ENCODE data around the gene CDADC1. TPM values are rescaled to one million over a fixed set of nuclear protein-coding genes. Genes with fewer than 3 reads are reported as not detected.
A peak's percentile ranks its signal among the peaks of the same experiment; 100 is the strongest.
"Not testable (repeated sequence)": the region's sequence is repeated elsewhere in the genome, so short reads cannot be mapped to it uniquely, and the experiment has no call there.

CDADC1 gene
- total RNA-seq, 3 donors from 2014 or later: 7.3 to 8.5 (median 8.2) TPM

DNA sequence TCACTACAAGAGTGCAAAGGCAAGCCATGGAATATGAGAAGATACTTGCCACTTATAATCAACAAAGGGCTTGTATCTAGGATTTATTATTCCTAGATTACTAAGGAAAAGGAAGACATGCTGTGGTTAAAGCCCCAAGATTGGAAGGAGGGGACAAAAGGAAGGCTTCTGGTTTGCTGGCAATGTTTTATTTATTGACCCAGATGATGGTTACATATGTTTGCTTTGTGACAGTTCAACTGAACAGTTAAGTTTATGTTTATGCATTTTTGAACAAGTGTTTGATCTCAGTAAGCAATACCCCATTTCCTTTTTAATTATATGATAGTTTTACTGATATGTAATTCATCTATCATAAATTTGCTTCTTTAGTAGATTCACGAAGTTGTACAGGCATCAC, 40.3 kb downstream of the CDADC1 start:
- Histone ChIP-seq H3K4me1 (no peaks in the 10 kb centered on the region), H3K9me3 (no peaks in the 10 kb centered on the region), H3K4me3 (no peak overlapping the region), H3K36me3 (no peaks in the 10 kb centered on the region), H3K27ac (no peak overlapping the region), H3K27me3 (no peaks in the 10 kb centered on the region)
- DNase-seq (ENCODE audit: low spot score in 2 of 2): no peak
- intact Hi-C loops (cut with DNase I; ENCODE audit: low total_unique reads): no loop called here
- TF ChIP-seq POLR2A (IDR thresholded peaks at IDR 0.05): no peak
- TF ChIP-seq, protein P1, sequence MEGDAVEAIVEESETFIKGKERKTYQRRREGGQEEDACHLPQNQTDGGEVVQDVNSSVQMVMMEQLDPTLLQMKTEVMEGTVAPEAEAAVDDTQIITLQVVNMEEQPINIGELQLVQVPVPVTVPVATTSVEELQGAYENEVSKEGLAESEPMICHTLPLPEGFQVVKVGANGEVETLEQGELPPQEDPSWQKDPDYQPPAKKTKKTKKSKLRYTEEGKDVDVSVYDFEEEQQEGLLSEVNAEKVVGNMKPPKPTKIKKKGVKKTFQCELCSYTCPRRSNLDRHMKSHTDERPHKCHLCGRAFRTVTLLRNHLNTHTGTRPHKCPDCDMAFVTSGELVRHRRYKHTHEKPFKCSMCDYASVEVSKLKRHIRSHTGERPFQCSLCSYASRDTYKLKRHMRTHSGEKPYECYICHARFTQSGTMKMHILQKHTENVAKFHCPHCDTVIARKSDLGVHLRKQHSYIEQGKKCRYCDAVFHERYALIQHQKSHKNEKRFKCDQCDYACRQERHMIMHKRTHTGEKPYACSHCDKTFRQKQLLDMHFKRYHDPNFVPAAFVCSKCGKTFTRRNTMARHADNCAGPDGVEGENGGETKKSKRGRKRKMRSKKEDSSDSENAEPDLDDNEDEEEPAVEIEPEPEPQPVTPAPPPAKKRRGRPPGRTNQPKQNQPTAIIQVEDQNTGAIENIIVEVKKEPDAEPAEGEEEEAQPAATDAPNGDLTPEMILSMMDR (IDR thresholded peaks at IDR 0.05): no peak
- TF ChIP-seq POLR2AphosphoS5 (IDR thresholded peaks at IDR 0.05): no peak

DNA sequence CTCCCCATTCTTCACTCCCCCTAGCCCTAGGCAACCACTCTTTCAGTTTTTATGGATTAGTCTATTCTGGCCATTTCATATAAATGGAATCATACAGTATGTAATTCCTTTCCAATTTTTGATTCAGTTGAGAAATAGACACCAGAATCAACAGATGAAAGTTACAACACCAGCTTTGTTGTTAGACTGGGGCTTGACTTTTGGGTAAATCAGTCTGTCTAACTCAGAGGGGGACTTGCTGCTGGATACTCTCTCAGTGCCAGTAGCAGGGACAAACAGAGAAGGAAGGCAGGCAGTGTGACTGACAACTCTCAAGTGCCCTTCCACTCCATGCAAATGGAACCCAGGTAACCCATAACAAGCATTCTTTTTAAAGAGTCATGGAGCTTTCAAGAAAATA, 40.7 kb downstream of the CDADC1 start:
- Histone ChIP-seq H3K27me3 (no peaks in the 10 kb centered on the region), H3K4me1 (no peaks in the 10 kb centered on the region), H3K4me3 (no peak overlapping the region), H3K36me3 (no peaks in the 10 kb centered on the region), H3K27ac (no peak overlapping the region), H3K9me3 (no peaks in the 10 kb centered on the region)
- TF ChIP-seq POLR2A (IDR thresholded peaks at IDR 0.05) (no peak), POLR2AphosphoS5 (IDR thresholded peaks at IDR 0.05) (no peak)
- TF ChIP-seq, protein P1 (IDR thresholded peaks at IDR 0.05): no peak
- intact Hi-C loops (cut with DNase I; ENCODE audit: low total_unique reads): no loop called here
- no peak for DNase-seq (ENCODE audit: low spot score in 2 of 2)

DNA sequence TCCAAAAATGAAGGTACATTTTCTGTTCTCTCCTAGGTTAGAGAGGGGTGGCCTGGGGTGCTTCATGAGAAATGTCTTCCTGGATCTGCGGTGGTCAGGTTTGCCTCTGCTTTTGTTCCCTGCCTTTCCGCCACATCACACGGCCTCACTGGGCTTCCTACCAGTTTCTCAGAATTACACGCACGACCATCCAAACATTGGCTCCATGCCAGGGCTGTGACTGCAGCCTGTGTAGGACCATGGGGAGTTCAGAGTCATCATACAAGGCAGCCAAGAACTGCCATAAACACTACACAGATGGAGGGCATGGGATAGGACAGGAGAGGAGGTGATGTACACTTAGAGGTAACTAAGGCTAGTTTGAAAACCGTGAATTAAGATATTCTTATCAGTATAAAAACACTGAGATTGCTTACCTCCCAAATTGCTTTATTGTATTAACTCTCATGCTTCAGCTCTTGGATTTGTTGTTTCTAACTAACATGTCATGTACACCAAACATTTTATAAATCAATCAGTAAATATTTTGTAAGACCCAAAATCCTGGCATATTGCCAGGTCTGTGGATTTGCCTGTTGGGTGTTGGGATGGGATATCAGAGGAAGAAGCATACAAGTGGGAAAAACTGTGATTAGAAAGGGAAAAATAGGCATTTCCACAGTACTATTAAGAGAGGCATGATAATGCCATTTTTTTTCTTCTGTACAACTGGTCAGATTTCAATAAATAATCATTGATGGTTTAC, 45.2 kb downstream of the CDADC1 start:
- Histone ChIP-seq H3K36me3 (no peaks in the 10 kb centered on the region), H3K9me3 (no peaks in the 10 kb centered on the region), H3K4me1 (no peaks in the 10 kb centered on the region), H3K27ac (no peak overlapping the region), H3K4me3 (no peak overlapping the region), H3K27me3 (no peaks in the 10 kb centered on the region)
- DNase-seq (ENCODE audit: low spot score in 2 of 2): no peak
- TF ChIP-seq POLR2AphosphoS5 (IDR thresholded peaks at IDR 0.05): peak in 1 of 3 donors; percentile 28
- TF ChIP-seq, protein P1 (IDR thresholded peaks at IDR 0.05): no peak
- intact Hi-C loops (cut with DNase I; ENCODE audit: low total_unique reads): no loop called here

DNA sequence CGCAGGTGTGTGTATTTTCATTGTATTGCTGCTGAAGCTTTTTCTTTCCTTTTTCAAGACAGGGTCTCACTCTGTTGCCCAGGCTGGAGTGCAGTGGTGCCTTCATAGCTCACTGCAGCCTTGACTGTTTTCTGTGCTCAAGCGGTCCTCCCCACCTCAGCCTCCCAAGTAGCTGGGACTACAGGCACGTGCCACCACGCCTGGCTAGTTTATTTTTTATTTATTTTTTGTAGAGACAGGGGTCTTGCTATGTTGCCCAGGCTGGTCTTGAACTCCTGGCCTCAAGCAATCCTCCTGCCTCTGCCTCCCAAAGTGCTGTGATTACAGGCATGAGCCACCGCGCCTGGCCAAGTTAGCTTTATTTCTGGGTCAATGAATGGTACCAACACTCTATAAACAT, 47.0 kb downstream of the CDADC1 start:
- H3K9me3 ChIP-seq; intact Hi-C loops (cut with DNase I; ENCODE audit: low total_unique reads); H3K4me1 ChIP-seq; H3K27me3 ChIP-seq; H3K27ac ChIP-seq; DNase-seq (ENCODE audit: low spot score in 2 of 2); H3K4me3 ChIP-seq; H3K36me3 ChIP-seq: not testable (repeated sequence)

DNA sequence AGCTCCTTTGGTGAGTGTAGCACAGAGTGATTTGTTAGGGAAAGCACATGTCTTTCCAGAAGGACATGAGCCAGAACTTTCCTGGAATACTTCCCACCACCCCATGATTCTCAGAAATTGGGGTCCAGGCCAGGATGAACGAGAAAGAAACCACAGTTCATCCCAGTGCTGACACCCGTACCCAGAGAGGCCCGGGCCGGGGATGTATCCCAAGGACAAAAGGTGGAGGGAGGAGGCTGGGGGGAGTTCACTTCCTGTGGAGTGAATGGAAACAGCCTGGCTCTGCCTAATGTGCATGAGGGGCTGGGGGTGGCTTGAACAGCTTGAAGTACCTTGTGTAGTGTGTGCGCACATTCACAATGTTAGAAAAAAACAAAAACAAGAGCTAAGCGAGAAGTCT, 47.5 kb downstream of the CDADC1 start:
- no peaks in the 10 kb centered on the region for H3K9me3 ChIP-seq
- DNase-seq (ENCODE audit: low spot score in 2 of 2): no peak
- intact Hi-C loops (cut with DNase I; ENCODE audit: low total_unique reads): no loop called here

DNA sequence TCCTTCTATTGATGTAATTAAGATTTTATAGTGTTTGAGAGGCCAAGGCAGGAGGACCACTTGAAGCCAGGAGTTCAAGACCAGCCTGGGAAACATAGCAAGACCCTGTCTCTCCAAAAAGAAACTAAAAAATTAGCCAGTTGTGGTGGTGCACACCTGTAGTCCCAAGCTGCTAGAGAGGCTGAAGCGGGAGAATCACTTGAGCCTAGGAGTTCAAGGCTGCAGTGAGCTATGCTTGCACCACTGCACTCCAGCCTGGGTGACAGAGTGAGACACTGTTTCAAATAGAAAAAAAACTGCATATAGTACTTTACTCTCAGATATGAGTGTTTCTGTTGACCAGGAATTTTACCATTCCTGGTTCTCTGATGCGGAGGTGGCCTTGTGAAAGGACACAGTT, 48.9 kb downstream of the CDADC1 start:
- Histone ChIP-seq H3K4me1 (peaks cover 9 to 11% of the 10 kb centered on the region in 2 donors), H3K4me3 (no peak overlapping the region), H3K27me3 (no peaks in the 10 kb centered on the region), H3K27ac (no peak overlapping the region), H3K36me3 (no peaks in the 10 kb centered on the region), H3K9me3 (no peaks in the 10 kb centered on the region)
- DNase-seq (ENCODE audit: low spot score in 2 of 2): no peak
- intact Hi-C loops (cut with DNase I; ENCODE audit: low total_unique reads): no loop called here
- no peak for TF ChIP-seq POLR2A (IDR thresholded peaks at IDR 0.05)
- no peak for TF ChIP-seq POLR2AphosphoS5 (IDR thresholded peaks at IDR 0.05)
- TF ChIP-seq, protein P1 (IDR thresholded peaks at IDR 0.05): no peak

More for the DNA sequence above, 47.5 kb downstream of the CDADC1 start:
- Histone ChIP-seq H3K27ac (no peak overlapping the region), H3K27me3 (no peaks in the 10 kb centered on the region), H3K36me3 (no peaks in the 10 kb centered on the region), H3K4me1 (peaks cover 5% of the 10 kb centered on the region in 2 donors), H3K4me3 (no peak overlapping the region)
- no peak for TF ChIP-seq POLR2A (IDR thresholded peaks at IDR 0.05)
